ENCODE data around the gene UBE2J2.

The UBE2J2 gene

DNA sequence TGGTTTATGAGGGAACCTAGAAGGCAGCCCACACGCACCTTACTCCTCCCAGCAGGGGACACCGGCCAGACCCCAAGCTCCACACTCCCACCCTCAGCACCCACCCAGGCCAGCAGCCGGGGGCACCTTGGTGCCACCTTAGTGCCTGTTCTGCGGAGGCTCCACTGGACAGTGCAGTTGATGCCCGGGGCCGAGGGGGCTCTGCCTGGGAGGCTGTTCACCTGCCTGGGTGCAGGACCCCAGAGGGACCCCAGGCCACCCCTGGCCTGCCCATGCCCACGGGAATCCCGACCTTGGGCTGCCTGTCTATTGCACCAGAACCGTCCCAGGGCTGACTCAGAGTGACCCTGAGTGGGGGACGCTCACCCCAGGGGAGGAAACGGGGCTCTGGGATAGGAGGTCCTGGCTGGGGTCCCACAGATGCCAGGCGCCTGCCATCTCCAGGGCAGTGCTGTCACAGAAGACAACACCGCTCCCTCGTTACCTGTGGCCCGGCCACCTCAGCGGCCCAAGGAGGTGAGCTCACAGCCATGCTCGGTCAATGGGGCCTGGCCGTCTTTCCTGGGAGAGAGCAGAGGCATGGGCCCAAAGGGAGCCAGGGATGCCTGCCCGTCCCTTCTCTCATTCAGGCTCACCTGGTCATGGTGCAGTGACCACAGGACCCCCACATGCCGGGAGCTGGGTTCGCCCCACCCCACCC is 7.3 kb upstream of the UBE2J2 start:
- DNase-seq (ENCODE audit: low read depth) = no peak

DNA sequence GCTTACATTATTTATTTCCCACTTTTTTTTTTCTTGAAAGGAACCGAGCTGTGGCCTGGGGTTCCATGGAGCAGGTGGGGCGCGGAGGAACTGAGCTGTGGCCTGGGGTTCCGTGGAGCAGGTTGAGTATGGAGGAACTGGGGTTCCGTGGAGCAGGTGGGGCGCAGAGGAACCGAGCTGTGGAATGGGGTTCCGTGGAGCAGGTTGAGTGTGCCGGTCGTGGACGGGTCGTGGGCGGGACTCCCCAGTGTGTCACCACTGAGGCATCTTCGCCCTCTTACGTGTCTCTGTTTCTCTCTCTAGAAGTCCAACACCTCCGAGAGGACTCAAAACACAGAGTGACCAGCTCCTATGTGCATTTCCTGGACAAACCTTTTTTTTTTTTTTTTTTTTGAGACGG is 5.4 kb upstream of the UBE2J2 start:
- no peak for DNase-seq (ENCODE audit: low read depth)

DNA sequence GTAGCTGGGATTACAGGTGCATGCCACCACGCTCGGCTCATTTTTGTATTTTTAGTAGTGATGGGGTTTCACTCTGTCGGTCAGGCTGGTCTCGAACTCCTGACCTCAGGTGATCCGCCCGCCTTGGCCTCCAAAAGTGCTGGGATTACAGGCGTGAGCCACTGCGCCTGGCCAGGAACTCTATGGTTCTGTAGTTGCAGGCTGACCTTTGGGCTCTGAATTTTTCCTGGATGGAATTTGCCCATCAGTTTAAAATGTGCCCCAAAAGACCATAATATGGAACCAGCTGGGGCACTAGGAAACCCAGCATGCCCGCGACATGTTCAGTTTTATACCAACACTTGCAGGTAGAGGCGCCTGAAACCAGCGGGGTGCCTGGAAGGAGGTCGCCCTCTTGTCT is 5.0 kb upstream of the UBE2J2 start:
- no peak for DNase-seq (ENCODE audit: low read depth)

DNA sequence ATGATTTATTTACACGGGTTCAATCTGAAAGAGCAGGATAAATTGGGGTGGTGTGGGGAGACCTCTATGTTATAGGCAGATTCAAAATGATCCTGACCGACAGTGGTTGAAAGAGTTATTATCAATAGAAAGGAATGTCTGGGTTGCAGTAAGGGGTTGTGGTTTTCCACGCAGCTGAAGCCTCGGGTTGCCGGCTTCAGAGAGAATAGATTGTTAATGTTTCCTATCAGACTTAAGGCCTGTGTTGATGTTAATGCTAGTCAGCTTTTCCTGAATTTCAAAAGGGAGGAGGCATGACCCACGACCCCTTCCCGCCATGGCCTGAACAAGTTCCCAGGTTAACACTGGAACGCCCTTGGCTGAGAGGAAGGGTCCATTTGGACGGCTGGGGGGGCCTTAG is 2.2 kb upstream of the UBE2J2 start:
- no peak for DNase-seq (ENCODE audit: low read depth)

DNA sequence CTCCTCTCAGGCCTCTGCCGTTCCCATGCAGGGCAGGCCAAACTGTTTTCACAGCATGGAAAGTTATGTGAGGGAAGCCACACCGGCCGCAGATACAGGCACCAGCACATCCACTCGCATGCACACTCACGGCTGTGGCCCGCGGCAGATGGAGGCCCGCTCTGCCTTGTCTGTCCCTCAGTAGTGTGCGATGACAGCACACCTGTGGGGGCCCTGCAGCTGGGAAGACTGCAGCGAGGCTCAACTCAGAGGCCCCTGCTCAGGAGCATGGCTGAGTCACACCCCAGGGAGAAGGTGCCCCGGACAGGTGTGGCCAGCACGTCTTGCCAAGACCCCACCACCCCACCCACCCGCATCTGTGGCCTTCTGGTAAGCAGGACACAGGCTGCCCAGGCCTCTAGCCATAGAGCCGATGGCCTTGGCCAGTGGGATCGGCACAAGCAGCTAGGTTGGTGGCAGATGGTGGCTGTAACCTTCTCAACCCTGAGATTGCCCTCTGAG is 1.3 kb upstream of the UBE2J2 start:
- no peak for DNase-seq (ENCODE audit: low read depth)

DNA sequence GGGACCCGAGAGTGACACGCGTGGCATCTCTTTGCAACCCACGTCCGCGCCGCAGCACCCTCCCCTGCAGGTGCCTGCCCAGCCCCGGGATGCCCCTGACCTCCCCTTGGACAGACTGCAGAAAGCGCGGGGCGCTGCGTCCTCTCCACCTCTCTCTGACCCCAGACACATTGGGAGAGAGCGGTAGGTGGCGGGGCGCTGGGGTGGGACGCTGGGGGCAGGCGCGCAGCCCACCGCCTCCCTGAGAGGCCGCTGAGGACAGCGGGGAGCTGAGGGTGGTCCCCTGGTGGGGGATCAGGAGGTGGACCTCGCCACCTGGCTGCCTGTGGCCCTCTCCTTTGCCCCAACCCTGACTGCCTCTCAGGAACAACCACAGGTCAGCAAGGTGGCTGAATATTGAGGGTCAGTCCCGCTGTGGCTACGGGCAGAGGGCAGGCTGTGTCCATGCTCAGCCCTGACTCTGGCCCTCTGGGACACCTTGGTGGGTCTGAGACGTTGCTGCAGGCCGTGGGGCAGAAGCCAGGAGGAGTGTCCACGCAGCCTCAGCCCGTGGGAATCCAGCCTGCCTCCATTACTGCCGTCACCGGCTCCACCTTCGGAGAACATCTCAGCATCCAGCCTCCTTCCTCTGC is 761 bp upstream of the UBE2J2 start:
- no peak for DNase-seq (ENCODE audit: low read depth)

DNA sequence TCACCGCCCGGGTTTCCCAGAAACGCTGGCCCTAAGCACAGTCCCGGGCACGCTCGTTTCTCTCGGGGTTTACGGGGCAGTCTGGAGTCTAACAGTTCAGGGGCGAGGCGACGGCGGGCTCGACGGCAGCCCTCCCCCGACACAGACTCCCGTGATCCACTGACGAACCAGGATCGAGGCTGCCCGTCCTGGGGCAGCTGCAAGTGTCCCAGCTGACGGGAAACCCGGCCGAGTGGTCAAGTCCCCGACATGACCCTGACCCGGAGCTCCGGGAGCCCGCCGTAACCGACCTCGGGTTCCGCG is 494 bp downstream of the UBE2J2 start:
- no peak for DNase-seq (ENCODE audit: low read depth)

DNA sequence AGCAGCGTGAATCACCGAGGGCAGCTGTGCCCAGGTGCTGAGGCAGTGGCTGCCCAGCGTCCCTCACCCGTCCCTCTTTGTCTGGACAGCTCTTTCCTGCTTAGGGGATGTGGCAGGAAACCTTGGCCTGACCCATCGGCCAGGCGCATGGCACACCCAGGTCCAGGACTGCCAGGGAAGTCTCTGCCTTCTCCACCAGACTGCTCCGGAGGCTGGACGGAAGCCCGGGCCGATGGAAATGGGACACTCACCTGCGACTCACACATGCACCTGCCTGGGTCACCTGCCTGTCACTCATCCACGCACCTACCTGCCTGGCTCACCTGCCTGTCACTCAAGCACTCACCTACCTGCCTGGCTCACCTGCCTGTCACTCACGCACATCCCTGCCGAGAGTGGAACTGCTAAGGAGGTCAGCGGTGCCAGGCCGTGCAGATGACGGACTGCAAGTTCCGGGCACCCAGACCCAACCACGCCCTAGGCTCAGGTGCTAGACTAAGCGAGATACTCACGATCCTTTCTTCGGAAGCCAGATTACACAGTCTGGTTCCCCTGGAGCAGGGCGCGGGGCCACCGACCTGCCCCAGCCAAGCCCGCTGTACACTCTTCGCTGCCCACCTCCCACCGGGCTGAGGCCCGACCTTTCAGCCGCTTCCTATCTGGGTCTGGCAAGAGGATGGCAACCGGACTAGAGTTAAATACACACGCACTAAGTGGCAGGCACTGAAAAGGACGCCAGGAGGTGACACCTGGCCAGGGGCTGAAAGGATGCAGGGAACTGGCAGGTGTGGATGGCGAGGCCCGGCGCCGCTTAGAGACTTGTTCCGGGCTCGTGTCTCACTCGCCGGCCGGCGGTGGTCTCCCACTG is 1.1 kb downstream of the UBE2J2 start:
- no peak for DNase-seq (ENCODE audit: low read depth)

DNA sequence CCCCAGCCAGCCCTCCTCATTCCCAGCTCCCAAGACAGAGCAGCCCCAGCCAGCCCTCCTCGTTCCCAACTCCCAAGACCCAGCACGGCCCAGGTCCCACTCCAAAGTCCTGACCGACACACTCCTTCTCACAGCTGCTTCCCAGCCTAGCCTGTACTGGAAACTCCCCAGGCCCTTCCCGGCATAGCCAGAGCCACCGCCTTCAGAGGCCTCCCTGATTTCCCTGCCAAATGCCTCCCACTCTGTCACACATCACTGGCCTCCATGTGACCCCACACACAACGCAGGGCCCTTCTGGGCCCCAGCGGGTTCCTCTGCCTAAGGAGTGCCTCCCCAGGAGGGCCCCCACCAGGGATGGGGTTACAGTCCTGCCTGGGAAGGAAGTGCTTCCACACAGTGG is 2.8 kb downstream of the UBE2J2 start:
- no peak for DNase-seq (ENCODE audit: low read depth)

DNA sequence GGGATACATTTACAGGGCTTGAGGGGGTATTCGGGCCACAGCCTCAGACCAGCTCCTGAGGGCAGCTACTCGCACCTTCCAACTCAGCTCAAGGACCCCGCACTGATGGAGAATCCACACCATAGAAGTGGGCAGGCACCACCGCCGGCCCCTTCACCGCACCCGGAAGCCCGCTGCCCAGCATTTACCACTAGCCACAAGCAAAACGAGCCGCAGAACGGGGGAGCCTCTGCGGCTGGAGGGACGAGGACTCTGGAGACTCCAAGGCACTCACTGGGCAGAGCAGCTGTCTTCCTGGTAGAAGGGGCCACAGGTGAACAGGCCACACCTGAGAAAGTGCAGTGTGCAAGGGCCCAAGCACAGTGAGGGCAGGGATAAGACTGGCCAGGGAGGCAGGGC is 5.4 kb downstream of the UBE2J2 start:
- DNase-seq (ENCODE audit: low read depth) = no peak

DNA sequence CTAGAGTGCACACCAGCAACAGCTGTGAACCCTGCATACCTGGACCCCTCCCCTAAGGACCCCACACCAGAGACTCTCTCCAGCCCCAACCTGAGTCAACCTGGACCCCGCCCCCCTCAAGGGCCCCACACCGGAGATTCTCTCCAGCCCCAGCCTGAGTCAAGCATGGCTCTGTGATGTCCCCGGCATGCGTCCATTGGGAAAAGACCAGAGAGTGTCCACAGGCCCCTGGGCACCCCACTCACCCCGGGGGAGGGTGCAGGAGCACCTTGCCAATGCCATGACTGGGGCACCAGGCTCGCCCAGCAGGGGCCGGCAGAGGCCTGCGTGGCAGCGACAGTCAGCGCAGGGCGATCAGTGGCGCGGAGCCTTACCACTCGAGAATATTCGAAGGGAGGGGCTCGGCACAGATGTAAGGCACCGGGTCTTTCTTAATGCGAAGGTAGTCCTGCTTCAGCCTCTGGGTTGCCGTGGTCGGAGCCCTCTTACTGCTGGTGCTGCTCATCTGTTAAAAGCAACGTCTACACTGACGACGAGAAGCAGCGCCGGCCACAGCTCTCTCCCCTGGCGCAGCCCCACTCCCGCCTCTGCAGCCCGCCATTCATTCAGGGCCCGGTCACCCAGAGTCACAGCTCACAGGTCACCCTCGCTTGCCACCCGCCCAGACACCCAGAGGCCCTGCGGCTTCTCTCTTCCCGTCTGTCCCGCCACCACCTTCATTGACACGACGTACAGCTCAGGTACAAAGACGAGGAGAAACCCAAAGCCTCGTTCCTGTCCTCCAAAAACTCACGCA is 6.0 kb downstream of the UBE2J2 start:
- DNase-seq (ENCODE audit: low read depth) = no peak

DNA sequence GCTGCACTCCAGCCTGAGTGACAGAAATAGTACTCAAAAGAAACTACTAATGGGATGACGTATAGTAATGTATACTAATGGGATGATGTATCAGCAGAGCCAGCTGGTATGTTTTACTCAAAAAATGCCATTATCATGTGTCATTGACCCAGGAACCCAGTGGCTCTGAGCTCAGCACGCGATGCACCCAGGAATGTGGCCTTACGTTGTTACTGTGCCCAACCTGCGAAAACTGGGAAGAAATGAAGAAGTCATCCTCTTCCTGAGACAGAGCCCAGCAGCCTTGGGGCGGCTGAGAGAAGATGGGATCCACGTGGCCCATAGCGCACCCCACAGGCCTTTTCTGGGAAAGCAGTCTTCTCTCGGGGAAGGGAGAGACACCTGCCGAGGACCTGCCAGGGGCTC is 8.8 kb downstream of the UBE2J2 start:
- no peak for DNase-seq (ENCODE audit: low read depth)

DNA sequence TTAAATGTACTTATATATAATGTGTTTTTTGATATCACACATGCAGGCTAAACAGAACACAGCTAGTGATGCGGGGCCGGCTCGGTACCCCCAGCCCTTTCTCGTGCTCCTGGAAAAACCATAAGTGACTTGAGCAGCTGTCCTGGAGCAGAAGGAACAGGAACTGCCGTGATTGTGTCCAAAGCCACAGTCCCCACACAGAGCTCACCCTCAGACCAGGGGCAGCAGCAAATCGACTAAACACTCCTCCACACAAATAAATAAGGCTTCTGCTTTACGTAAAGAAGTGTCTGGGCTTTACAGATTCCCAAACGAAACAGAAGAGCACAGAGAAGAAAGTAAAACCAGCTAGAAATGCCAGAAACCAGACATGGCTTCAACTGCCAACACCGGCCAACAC is 9.6 kb downstream of the UBE2J2 start:
- DNase-seq (ENCODE audit: low read depth) = no peak

DNA sequence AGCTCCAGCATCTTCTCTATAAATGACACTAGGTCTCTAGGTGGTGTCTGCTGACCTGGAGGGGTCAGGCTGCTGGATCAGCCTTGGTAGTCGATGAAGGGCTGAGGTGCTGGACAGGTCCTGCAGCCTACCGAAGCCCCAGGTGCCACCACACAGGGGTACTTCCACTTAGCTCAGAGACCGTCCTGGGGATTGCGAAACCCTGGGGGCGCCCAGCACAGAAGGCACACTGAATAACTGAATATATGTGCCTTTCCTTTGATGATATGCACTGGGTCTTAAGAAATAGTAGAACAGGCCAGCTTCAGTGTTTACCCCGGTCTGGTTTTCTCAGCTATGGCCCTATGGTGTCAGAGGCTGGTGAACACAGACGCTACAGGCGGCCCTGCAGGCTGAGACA is 10.9 kb downstream of the UBE2J2 start:
- DNase-seq (ENCODE audit: low read depth) = no peak

DNA sequence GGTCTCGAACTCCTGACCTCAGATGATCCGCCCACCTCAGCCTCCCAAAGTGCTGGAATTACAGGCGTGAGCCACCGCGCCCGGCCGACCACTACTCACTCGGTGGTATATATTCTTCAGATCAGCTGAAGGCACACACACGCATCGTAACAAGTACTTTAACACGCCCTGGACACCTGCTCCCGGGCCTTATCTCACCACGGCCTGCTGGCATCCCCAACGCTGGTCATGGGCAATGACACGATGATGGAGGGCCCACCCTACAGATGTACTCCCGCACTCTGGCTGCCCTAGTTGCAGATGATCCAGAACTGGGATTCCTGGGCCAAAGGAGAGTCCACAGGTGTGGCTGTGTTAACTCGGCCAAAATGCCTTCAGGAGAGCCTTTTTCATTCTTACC is 11.6 kb downstream of the UBE2J2 start:
- DNase-seq (ENCODE audit: low read depth) = no peak

DNA sequence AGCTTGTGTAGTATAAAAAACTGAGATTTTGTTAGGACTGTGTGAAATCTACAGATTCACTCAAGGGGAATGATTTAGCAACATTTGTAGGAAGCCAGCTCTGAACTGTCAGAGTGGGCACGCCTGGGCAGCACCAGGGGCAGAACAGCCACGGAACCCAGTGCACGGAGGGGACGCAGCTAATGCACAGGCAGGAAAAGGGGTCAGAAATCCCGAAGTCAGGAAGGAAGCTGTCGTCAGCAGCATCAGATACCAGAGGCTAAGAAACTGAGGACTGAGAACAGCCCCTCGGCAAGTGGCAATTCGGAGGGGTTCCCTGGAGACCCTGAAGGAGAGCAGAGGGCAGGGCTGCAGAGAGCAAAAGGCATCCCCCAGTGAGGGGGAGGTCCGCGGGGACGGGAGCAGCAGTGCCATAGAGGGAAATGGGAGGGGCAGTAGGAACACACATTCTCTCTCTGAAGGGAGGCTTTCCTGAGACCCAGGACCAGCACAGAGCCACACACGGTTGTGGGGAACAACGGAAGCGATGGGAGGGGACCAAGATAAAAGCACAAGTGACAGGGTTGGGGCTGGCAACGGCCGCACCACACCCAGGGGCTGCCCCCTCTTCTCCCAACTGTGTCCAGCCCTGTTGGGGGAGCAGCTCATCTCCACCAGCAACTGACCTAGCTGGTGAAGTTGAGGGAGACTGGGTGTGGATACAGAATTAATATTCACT is 12.7 kb downstream of the UBE2J2 start:
- DNase-seq (ENCODE audit: low read depth) = no peak

DNA sequence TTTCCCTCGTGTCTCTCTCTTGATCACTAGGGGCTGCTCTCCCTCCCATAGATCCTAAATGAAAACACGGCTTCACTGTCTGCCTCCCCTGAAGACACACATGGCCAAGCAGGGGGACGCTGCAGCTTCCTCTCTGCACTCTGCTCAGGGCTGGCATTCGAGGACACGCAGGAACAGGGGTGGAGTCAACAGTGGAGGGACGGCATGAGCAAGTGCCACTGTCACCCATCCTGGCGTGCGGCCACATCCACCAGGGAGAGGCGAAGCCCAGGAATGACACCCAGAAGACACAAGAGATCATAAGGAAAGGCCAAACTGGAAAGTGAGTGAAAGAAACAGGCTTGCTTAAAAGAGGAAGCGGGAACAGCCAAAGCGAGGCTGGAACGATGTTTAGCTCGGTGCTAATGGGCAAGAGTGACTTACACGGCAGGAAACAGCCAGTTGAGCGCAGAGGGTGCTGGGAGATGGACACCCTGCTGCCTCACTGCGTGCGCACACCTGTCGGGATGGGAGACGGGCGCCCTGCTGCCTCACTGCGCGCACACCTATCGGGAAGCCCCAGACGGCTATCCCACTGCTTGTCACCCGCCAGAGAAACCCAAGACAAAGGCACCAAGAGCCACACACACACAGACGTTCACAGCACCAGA is 13.6 kb downstream of the UBE2J2 start:
- DNase-seq (ENCODE audit: low read depth) = no peak

DNA sequence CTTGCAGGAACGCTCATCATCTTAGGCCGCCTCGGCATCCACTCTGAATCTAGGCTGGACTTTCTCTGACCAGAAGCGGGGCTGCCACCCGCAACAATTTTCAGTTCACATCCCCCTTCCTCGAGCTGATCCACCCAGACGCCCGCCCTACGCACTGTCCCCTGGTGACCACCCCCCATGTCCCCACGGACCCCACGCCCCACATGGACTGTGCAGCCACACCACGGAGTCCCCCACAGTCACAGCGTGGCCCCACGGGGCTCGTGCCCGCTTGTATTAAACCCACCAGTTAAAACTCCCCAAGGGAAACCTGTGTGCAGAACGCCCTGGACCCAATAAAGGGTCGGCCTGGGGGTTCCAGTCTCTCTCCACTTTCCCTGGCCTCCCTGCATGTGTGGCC is 14.1 kb downstream of the UBE2J2 start:
- no peak for DNase-seq (ENCODE audit: low read depth)

DNA sequence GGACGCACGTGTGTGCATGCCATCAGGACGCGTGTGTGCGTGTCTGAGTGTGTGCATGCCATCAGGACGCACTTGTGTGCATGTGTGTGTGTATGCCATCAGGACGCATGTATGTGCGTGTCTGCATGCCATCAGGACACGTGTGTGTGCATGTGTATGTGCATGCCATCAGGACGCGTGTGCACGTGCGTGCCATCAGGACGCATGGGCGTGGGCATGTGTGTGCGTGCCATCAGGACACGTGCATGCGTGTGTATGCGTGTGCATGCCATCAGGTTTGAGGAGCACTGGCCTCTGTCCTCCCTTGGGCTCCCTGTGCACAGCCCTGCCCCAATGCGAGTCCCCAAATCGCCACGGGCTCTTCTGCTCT is 14.6 kb downstream of the UBE2J2 start:
- DNase-seq (ENCODE audit: low read depth) = no peak

DNA sequence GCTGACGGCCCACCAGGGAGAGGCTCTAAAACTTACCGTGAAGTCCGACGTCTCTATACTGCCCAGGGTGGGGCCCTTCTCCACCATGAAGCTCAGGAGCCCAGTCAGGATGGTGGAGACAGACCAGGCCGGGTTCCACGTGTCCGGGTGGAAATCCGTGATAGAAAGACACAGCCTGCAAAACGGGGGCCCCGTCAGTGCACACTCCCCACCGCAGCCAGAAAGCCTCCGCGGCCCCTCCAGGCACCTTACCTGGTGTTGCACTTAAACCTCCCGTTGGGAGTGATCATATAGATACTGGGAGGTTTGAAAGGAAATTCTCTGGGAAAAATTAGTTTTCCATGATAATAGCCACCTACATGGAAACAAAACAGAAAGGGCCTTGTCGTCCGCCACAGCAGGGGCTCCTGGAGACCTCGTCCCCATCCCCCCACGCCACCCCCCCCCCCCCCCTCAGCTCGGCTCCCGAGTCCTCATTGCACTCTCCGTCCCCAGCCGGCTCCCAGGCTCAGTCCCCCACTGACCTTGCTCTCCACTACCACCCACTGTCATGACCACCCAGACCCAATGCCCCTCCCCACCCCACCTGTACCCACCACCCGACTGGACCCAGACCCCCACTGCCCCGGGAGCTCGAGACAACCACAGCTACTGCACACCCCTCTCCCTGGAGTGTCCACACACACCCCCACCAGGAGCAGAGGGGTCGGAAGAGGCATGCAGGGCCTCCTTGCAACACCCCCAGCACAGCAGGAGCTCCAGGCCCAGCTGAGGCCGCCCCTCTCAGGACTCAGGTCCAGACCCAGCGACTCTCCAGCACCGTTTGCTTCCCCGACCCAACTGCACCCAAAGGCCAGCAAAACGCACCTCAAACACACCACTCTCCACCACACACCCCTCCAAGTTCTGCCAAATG is 16.4 kb downstream of the UBE2J2 start:
- no peak for DNase-seq (ENCODE audit: low read depth)

Measured in activated T-cell treated with anti-CD3 and anti-CD28 coated beads for 1 hour (primary cell).